HCT116 (cell line): ENCODE results near the gene TNFRSF9. TPM values are rescaled to one million over a fixed set of nuclear protein-coding genes. Genes with fewer than 3 reads are reported as not detected.

Experiments
- ATAC-seq: fragments of 200-7000 bp; cut with Tn5 transposase; 2 replicates; pipeline ENCODE4 v1.9.1; 2020; ENCODE audit warnings: mild to moderate bottlenecking, moderate library complexity
- BruUV-seq: library from RNA; stranded (reverse); fragments of 400-500 nt; replicated peaks from 2 replicates; lab custom pipeline; 2021; lab: Mats Ljungman, UMichigan
- CTCF ChIA-PET: fragments of 300-600 bp; sonication (Branson Sonifier 250); formaldehyde crosslinking; loops from one replicate; lab custom pipeline; 2021; ENCODE audit warnings: antibody characterized with exemption; lab: Charles Lee
- POLR2A ChIA-PET: fragments of 300-600, 350-600 bp; sonication (Branson Sonifier 250); formaldehyde crosslinking; loops from one replicate; lab custom pipeline; 2021; ENCODE audit warnings: antibody characterized with exemption; lab: Charles Lee
- RAD21 ChIA-PET, 2 experiments: fragments of 300-600 bp; sonication (Branson Sonifier 250); formaldehyde crosslinking; loops; one replicate each; lab custom pipeline; 2023; ENCODE audit warnings: low total read pairs in 2 of 2; ENCODE audit not compliant: uncharacterized antibody in 2 of 2, unreplicated experiment in 2 of 2, low non-redundant PET in 1 of 2; lab: Charles Lee
- DNase-seq: peaks from one replicate; pipeline ENCODE4 v3.0.0-alpha.2; 2010; ENCODE audit warnings: low read depth, low spot score
- H2AFZ ChIP-seq: fragments of 200-600 bp; shearing (Covaris generic), sonication (generic); 2 replicates; pipeline ENCODE4 v1.6.1; 2017; ENCODE audit warnings: low read depth, mixed run types, mixed read lengths, antibody characterized with exemption, low read length; ENCODE audit not compliant: poor library complexity, severe bottlenecking
- H3K27ac ChIP-seq: 2 replicates; pipeline ENCODE4 v1.5.1; 2012; ENCODE audit warnings: low read depth, low read length
- H3K27me3 ChIP-seq: fragments of 200-600 bp; sonication (generic); 2 replicates; pipeline ENCODE4 v1.6.1; 2016; ENCODE audit warnings: mixed run types, low read length, mixed read lengths; ENCODE audit not compliant: insufficient read depth
- H3K36me3 ChIP-seq, 2 experiments: fragments of 200-500 bp in 1 of 2; fragments of 200-600 bp in 1 of 2; sonication (Bioruptor generic) in 1 of 2; sonication (generic) in 1 of 2; 2 replicates each; pipeline versions ENCODE4 v1.5.1 to v1.6.1; 2014 to 2016; ENCODE audit warnings: low read length in 2 of 2, inconsistent platforms in 1 of 2, mixed read lengths in 1 of 2, mixed run types in 1 of 2; ENCODE audit not compliant: insufficient read depth in 2 of 2, control insufficient read depth in 1 of 2
- H3K4me1 ChIP-seq, 2 experiments: fragments of 200-600 bp in 1 of 2; sonication (generic) in 1 of 2; 2 replicates each; pipeline versions ENCODE4 v1.5.1 to v1.6.1; 2012 to 2017; ENCODE audit warnings: low read length in 2 of 2, inconsistent platforms in 1 of 2, mild to moderate bottlenecking in 1 of 2, mixed read lengths in 1 of 2, mixed run types in 1 of 2, moderate library complexity in 1 of 2; ENCODE audit not compliant: insufficient read depth in 2 of 2, control insufficient read depth in 1 of 2
- H3K4me2 ChIP-seq: fragments of 200-600 bp; sonication (generic); 2 replicates; pipeline ENCODE4 v1.6.1; 2017; ENCODE audit warnings: mixed run types, low read length, mixed read lengths
- H3K4me3 ChIP-seq, 2 experiments: fragments of 200-600 bp in 1 of 2; sonication (generic) in 1 of 2; replicated peaks in 1 of 2; 2 replicates each; pipeline ENCODE4 v1.5.1; 2011 to 2016; ENCODE audit warnings: low read length in 2 of 2, control low read depth in 1 of 2, low read depth in 1 of 2, mild to moderate bottlenecking in 1 of 2, mixed read lengths in 1 of 2, mixed run types in 1 of 2
- H3K79me2 ChIP-seq: fragments of 200-600 bp; sonication (generic); 2 replicates; pipeline ENCODE4 v1.6.1; 2017; ENCODE audit warnings: mild to moderate bottlenecking, mixed run types, low read length, moderate library complexity, mixed read lengths; ENCODE audit not compliant: insufficient read depth
- H3K9ac ChIP-seq: fragments of 200-600 bp; sonication (generic); 2 replicates; pipeline ENCODE4 v1.6.1; 2016; ENCODE audit warnings: low read length, mixed read lengths
- H3K9me2 ChIP-seq: fragments of 200-600 bp; sonication (generic), shearing (Covaris generic); 2 replicates; pipeline ENCODE4 v1.6.1; 2017; ENCODE audit warnings: mixed run types, mild to moderate bottlenecking, moderate library complexity; ENCODE audit not compliant: insufficient read depth
- H3K9me3 ChIP-seq, 2 experiments: fragments of 200-500 bp in 1 of 2; fragments of 200-600 bp in 1 of 2; sonication (Bioruptor generic) in 1 of 2; sonication (generic) in 1 of 2; 2 replicates each; pipeline ENCODE4 v1.6.1; 2014 to 2017; ENCODE audit warnings: low read length in 2 of 2, mixed read lengths in 2 of 2, inconsistent platforms in 1 of 2, low read depth in 1 of 2, mild to moderate bottlenecking in 1 of 2, mixed run types in 1 of 2, moderate library complexity in 1 of 2; ENCODE audit not compliant: control insufficient read depth in 1 of 2, insufficient read depth in 1 of 2
- H4K20me1 ChIP-seq: fragments of 200-600 bp; sonication (generic), shearing (Covaris generic); 2 replicates; pipeline ENCODE4 v1.6.1; 2017; ENCODE audit warnings: mixed run types, mild to moderate bottlenecking, moderate library complexity; ENCODE audit not compliant: insufficient read depth
- CBX3 ChIP-seq: IDR thresholded peaks from 2 replicates; pipeline ENCODE4 v1.6.1; 2012; ENCODE audit warnings: low read depth
- EGR1 ChIP-seq: IDR thresholded peaks from 2 replicates; pipeline ENCODE4 v1.6.1; 2012; ENCODE audit warnings: low read depth
- ELF1 ChIP-seq: IDR thresholded peaks from 2 replicates; pipeline ENCODE4 v1.6.1; 2012; ENCODE audit warnings: low read depth, borderline replicate concordance
- RAD21 ChIP-seq: IDR thresholded peaks from 2 replicates; pipeline ENCODE4 v1.6.1; 2012; ENCODE audit warnings: low read depth, mild to moderate bottlenecking
- SIN3A ChIP-seq: IDR thresholded peaks from 2 replicates; pipeline ENCODE4 v1.6.1; 2012; ENCODE audit warnings: low read depth
- SP1 ChIP-seq: IDR thresholded peaks from 2 replicates; pipeline ENCODE4 v1.6.1; 2012; ENCODE audit warnings: low read depth
- ZBTB33 ChIP-seq: IDR thresholded peaks from 2 replicates; pipeline ENCODE4 v1.6.1; 2011; ENCODE audit warnings: mild to moderate bottlenecking, low read length, moderate library complexity; ENCODE audit not compliant: insufficient replicate concordance; ENCODE audit errors: extremely low read depth
- ZNF274 ChIP-seq: fragments of 200-500 bp; sonication (Bioruptor generic); IDR thresholded peaks from 2 replicates; pipeline ENCODE4 v1.6.1; 2014; ENCODE audit warnings: mild to moderate bottlenecking, low read depth, low read length, inconsistent platforms
- intact Hi-C: fragments of 100-400 bp; cut with micrococcal nuclease; formaldehyde crosslinking; loops from 2 replicates; pipeline ENCODE4 v1.10.0; 2022
- total RNA-seq: library from RNA; stranded (reverse); gene quantifications from one replicate; pipeline ENCODE4 v1.2.1, GENCODE V29; 2021; ENCODE audit not compliant: unreplicated experiment
- TF ChIP-seq, protein P1 (sequence below), 3 experiments: fragments of 200-600 bp in 1 of 3; sonication (generic) in 1 of 3; IDR thresholded peaks in 2 of 3; conservative IDR thresholded peaks in 1 of 3; 2 replicates each; pipeline ENCODE4 v1.5.1; 2012 to 2017; ENCODE audit warnings: low read depth in 2 of 3, low read length in 2 of 3, antibody characterized with exemption in 1 of 3, borderline replicate concordance in 1 of 3, control low read depth in 1 of 3, mild to moderate bottlenecking in 1 of 3, mixed read lengths in 1 of 3, mixed run types in 1 of 3, moderate library complexity in 1 of 3; ENCODE audit not compliant: insufficient read depth in 1 of 3

TNFRSF9 gene
- total RNA-seq, 1 experiment from 2014 or later = 0.20 TPM

GRCh38 chr1:7891804-7892203 lies 48.8 kb downstream of the TNFRSF9 start (continued):
- TF ChIP-seq, protein P1, sequence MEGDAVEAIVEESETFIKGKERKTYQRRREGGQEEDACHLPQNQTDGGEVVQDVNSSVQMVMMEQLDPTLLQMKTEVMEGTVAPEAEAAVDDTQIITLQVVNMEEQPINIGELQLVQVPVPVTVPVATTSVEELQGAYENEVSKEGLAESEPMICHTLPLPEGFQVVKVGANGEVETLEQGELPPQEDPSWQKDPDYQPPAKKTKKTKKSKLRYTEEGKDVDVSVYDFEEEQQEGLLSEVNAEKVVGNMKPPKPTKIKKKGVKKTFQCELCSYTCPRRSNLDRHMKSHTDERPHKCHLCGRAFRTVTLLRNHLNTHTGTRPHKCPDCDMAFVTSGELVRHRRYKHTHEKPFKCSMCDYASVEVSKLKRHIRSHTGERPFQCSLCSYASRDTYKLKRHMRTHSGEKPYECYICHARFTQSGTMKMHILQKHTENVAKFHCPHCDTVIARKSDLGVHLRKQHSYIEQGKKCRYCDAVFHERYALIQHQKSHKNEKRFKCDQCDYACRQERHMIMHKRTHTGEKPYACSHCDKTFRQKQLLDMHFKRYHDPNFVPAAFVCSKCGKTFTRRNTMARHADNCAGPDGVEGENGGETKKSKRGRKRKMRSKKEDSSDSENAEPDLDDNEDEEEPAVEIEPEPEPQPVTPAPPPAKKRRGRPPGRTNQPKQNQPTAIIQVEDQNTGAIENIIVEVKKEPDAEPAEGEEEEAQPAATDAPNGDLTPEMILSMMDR (IDR thresholded peaks at IDR 0.05 in 2 of 3, conservative IDR thresholded peaks at IDR 0.05 in 1 of 3; ENCODE audit: borderline replicate concordance in 1 of 3, insufficient read depth in 1 of 3, low read depth in 2 of 3, low read length in 2 of 3) = no peak
- TF ChIP-seq ELF1 (no peak), RAD21 (no peak), SP1 (no peak), ZNF274 (no peak)

GRCh38 chr1:7890853-7891252 lies 49.8 kb downstream of the TNFRSF9 start:
- Histone ChIP-seq H3K36me3 (no peaks in the 10 kb centered on the region), H2AFZ (no peak overlapping the region), H3K4me2 (no peak overlapping the region), H4K20me1 (no peaks in the 10 kb centered on the region), H3K9me3 (no peaks in the 10 kb centered on the region), H3K4me3 (no peak overlapping the region), H3K27me3 (no peaks in the 10 kb centered on the region), H3K9ac (no peak overlapping the region), H3K9me2 (no peaks in the 10 kb centered on the region), H3K79me2 (no peaks in the 10 kb centered on the region), H3K27ac (no peak overlapping the region), H3K4me1 (peaks cover 6 to 21% of the 10 kb centered on the region in 2 experiments)
- ChIA-PET POLR2A (no interaction called here), RAD21 (no interaction called here), CTCF (no interaction called here)
- intact Hi-C loops = no loop called here
- ATAC-seq = no peak
- DNase-seq = no peak
- no TSS peak for BruUV-seq
- TF ChIP-seq CBX3 (no peak), ZBTB33 (no peak), EGR1 (no peak), SIN3A (no peak)
- TF ChIP-seq, protein P1 (IDR thresholded peaks at IDR 0.05 in 2 of 3, conservative IDR thresholded peaks at IDR 0.05 in 1 of 3; ENCODE audit: borderline replicate concordance in 1 of 3, insufficient read depth in 1 of 3, low read depth in 2 of 3, low read length in 2 of 3) = no peak
